DOHH2 (cell line): Measurements from ENCODE around the gene ITPR2.

ENCODE experiments used
- EZH2phosphoT487 ChIP-seq: fragments of 200-600 bp; sonication (generic); IDR thresholded peaks from 2 replicates; pipeline ENCODE4 v1.6.1; 2017; ENCODE audit warnings: borderline replicate concordance, mild to moderate bottlenecking, antibody characterized with exemption, low read length, moderate library complexity, mixed read lengths
- TF ChIP-seq, protein P1 (sequence below): fragments of 200-600 bp; sonication (generic); IDR thresholded peaks from one replicate; pipeline ENCODE4 v1.5.1; 2014; ENCODE audit warnings: antibody characterized with exemption, mild to moderate bottlenecking, low read depth, low read length; ENCODE audit not compliant: poor library complexity, severe bottlenecking

DNA sequence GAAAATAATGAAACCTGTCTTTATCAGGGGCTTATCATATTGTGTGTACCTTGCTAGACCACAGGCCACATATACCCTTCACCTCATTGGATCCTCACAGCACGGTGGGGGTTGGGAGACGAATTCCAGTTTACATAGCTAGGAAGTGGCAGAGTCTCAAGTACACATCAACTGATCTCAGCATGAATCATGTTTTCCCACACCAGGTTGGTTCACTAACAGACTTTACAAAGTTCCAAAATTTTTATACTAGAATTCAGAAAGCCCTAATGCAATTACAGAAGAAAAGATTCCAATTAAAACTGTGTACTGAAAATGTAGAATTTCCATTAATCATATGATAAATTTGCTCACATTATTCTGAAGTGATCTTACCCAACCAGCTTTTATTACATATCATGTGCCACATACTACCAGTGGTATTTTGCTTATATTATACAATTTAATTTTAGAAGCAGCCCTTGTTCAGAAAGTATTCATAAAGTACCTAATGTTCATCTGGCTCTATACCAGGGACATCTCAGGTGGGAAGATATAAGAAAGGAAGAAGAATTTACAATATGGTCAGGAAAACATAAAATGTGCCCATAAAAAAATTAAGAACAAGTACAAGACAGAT is 196.2 kb downstream of the ITPR2 start:
- TF ChIP-seq, protein P1, sequence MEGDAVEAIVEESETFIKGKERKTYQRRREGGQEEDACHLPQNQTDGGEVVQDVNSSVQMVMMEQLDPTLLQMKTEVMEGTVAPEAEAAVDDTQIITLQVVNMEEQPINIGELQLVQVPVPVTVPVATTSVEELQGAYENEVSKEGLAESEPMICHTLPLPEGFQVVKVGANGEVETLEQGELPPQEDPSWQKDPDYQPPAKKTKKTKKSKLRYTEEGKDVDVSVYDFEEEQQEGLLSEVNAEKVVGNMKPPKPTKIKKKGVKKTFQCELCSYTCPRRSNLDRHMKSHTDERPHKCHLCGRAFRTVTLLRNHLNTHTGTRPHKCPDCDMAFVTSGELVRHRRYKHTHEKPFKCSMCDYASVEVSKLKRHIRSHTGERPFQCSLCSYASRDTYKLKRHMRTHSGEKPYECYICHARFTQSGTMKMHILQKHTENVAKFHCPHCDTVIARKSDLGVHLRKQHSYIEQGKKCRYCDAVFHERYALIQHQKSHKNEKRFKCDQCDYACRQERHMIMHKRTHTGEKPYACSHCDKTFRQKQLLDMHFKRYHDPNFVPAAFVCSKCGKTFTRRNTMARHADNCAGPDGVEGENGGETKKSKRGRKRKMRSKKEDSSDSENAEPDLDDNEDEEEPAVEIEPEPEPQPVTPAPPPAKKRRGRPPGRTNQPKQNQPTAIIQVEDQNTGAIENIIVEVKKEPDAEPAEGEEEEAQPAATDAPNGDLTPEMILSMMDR, result no peak
- TF ChIP-seq EZH2phosphoT487, result no peak
